Right lobe of liver (tissue), 6 donors: ENCODE data around the gene MPST. TPM values are rescaled to one million over a fixed set of nuclear protein-coding genes. Genes with fewer than 3 reads are reported as not detected.

Experiments
- ATAC-seq, 4 donors: fragments of 200-7000 bp; cut with Tn5 transposase; one replicate each; pipeline ENCODE4 v1.9.1; 2020; ENCODE audit warnings: mild to moderate bottlenecking in 4 of 4, moderate library complexity in 4 of 4
- DNase-seq, 3 donors: peaks; one replicate each; pipeline ENCODE4 v3.0.0-alpha.2; 2020
- H3K27ac ChIP-seq, 3 donors: fragments of 200-600 bp; one replicate each; pipeline ENCODE4 v1.8.0; 2022
- H3K27me3 ChIP-seq, 2 donors: fragments of 200-600 bp; one replicate each; pipeline ENCODE4 v1.8.0; 2022
- H3K36me3 ChIP-seq, 4 donors: fragments of 200-600 bp; sonication (generic) in 1 of 4; one replicate each; pipeline versions ENCODE4 v1.5.1 to v1.8.0; 2017 to 2022; ENCODE audit warnings: control low read depth in 1 of 4
- H3K4me1 ChIP-seq, 4 donors: fragments of 200-600 bp; sonication (generic) in 1 of 4; one replicate each; pipeline versions ENCODE4 v1.5.1 to v1.8.0; 2017 to 2022; ENCODE audit warnings: control low read depth in 1 of 4
- H3K4me3 ChIP-seq, 3 donors: fragments of 200-600 bp; one replicate each; pipeline ENCODE4 v1.8.0; 2022
- H3K9me3 ChIP-seq, 4 donors: fragments of 200-600 bp; sonication (generic) in 1 of 4; one replicate each; pipeline versions ENCODE4 v1.5.1 to v1.8.0; 2017 to 2022; ENCODE audit warnings: control low read depth in 1 of 4
- POLR2A ChIP-seq: fragments of 450-650 bp; IDR thresholded peaks from one replicate; pipeline ENCODE4 v1.6.1; 2017; ENCODE audit warnings: antibody characterized with exemption, mild to moderate bottlenecking
- WGBS: methylation state at CpG from one replicate; pipeline ENCODE4 v1.1.6; 2018; ENCODE audit warnings: low coverage, low lambda C conversion rate; ENCODE audit not compliant: insufficient coverage; ENCODE audit errors: missing lambda C conversion rate; 5-methylcytosine and 5-hydroxymethylcytosine counted together
- intact Hi-C, 2 donors: fragments of 100-400 bp; cut with DNase I; formaldehyde crosslinking; loops; one replicate each; pipeline versions ENCODE4 v1.11.2 to v1.14.1; 2022
- small RNA-seq, 2 experiments: library from RNA; depleted of rRNA; stranded (forward); fragments of <200 nt; gene quantifications; one replicate each; pipeline ENCODE3, GENCODE V24; 2016
- total RNA-seq, 6 experiments: library from RNA; depleted of rRNA in 2 of 6; stranded (reverse); fragments of >200 nt in 2 of 6; fragmentation: NEBNext Ultra II Directional in 3 of 6; extraction: Animal tissue kit (Norgen Biotek cat#: 25700) in 3 of 6; gene quantifications; one replicate each; pipeline versions ENCODE4 v1.1.0 to v1.2.4, GENCODE V29; 2016 to 2023
- TF ChIP-seq, protein P1 (sequence below), 4 donors: fragments of 200-600 bp in 3 of 4; fragments of 450-650 bp in 1 of 4; IDR thresholded peaks; one replicate each; pipeline versions ENCODE4 v1.5.1 to v1.8.0; 2016 to 2022; ENCODE audit warnings: antibody characterized with exemption in 4 of 4, mild to moderate bottlenecking in 2 of 4
- donor health status: DM: no; HTN: yes; CAD: no.
- donor health status: DM: no; HTN: no; CAD: no.
- donor health status: DM: no; HTN: no; CAD: no.
- donor health status: DM: no; HTN: yes; CAD: no.
- donor health status: DM: no; HTN: yes; CAD: no.

The MPST gene
- total RNA-seq, 6 experiments from 2014 or later = 153 to 301 (median 214) TPM

DNA sequence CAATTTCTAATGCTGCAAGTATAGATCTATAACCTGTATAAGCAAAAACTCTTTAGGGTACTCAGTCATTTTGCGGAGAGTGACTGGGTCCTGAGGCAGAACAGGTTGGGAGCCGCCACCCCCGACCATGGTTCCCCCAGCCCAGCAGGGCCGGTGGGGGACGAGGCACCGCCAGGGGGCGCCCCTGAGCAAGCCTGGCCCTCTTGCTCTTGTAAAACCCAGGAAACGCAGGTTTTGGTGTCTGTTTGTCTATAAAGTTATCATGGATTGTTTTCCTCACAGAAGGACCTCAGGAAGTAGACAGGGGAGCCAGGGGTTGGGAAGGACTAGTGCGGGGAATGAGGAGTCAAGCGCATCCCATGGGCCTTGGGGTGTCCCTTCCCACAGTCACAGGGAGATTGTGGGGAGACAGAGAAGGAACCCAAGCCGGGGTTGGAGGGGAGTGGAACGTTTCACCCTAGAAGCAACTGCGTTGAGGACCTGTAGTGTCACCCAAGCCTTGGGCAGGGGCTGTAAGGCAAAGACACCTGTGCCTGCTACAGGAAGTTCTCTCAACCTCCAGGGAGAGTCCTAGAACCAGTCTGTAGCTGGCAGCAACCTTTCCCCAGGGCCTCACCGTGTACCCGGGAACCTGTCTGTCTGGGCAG lies 58.4 kb downstream of the MPST start:
- TF ChIP-seq POLR2A = no peak
- TF ChIP-seq, protein P1, sequence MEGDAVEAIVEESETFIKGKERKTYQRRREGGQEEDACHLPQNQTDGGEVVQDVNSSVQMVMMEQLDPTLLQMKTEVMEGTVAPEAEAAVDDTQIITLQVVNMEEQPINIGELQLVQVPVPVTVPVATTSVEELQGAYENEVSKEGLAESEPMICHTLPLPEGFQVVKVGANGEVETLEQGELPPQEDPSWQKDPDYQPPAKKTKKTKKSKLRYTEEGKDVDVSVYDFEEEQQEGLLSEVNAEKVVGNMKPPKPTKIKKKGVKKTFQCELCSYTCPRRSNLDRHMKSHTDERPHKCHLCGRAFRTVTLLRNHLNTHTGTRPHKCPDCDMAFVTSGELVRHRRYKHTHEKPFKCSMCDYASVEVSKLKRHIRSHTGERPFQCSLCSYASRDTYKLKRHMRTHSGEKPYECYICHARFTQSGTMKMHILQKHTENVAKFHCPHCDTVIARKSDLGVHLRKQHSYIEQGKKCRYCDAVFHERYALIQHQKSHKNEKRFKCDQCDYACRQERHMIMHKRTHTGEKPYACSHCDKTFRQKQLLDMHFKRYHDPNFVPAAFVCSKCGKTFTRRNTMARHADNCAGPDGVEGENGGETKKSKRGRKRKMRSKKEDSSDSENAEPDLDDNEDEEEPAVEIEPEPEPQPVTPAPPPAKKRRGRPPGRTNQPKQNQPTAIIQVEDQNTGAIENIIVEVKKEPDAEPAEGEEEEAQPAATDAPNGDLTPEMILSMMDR (IDR thresholded peaks at IDR 0.05) = peak; percentile 89 to 99 (median 98)
- no peak overlapping the region for H3K4me3 ChIP-seq
- no peaks in the 10 kb centered on the region for H3K27me3 ChIP-seq
- 21% methylated on average over 15 of the region's 15 CpGs for WGBS
- H3K27ac ChIP-seq = no peak overlapping the region
- peak; percentile 65 to 81 (median 74) for ATAC-seq
- intact Hi-C loops = no loop called here
- H3K36me3 ChIP-seq = no peaks in the 10 kb centered on the region
- peak in 2 of 3 donors; percentile 67 to 71 for DNase-seq
- peaks cover 0 to 2% (median 0%) of the 10 kb centered on the region in 4 donors for H3K4me1 ChIP-seq
- no peaks in the 10 kb centered on the region for H3K9me3 ChIP-seq

DNA sequence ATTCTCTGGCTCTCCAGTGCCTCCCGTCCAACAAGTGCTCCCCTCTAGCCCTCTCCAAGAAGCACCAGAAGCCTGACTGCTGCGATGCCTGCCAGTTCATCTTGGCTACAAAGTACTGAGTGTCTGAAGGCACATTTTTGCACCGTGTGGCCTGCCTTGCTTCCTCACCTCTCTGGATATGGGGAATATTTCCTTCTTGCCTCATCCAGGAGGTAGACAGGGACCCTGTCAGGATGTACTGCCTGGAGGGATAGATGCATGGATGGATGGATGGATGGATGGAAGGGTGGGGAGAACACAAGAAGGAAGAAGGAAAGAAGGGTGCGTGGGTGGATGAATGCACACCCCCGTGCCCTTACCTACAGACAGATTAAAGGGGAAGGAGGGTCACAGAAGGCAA lies 59.6 kb downstream of the MPST start:
- H3K27ac ChIP-seq = no peak overlapping the region
- no peaks in the 10 kb centered on the region for H3K36me3 ChIP-seq
- H3K4me1 ChIP-seq = peaks cover 0 to 2% (median 0%) of the 10 kb centered on the region in 4 donors
- no peak for TF ChIP-seq POLR2A
- TF ChIP-seq, protein P1 (IDR thresholded peaks at IDR 0.05) = no peak
- no peak for DNase-seq
- no peak overlapping the region for H3K4me3 ChIP-seq
- no peaks in the 10 kb centered on the region for H3K27me3 ChIP-seq
- 42% methylated on average over 5 of the region's 5 CpGs for WGBS
- ATAC-seq = no peak
- intact Hi-C loops = no loop called here
- no peaks in the 10 kb centered on the region for H3K9me3 ChIP-seq

Small RNA genes lying within 50 kb of the gene (small RNA-seq; reads per million reads assigned to genes)
- gene RF00019 = 0 reads per million in 2 experiments

Other genes starting within 250 kb of the MPST start
- gene IFT27, start 243.6 kb upstream of the MPST start, total RNA-seq = 10 to 100 TPM; 10.3 to 17.4 (median 14.8) TPM
- gene PVALB, start 202.7 kb upstream of the MPST start, total RNA-seq = 1 to 10 TPM in 3 of 6 experiments, under 1 TPM in 1, not detected in 2; 0.59 to 1.7 (median 1.4) TPM
- gene NCF4, start 158.7 kb upstream of the MPST start, total RNA-seq = 1 to 10 TPM; 2.3 to 6.2 (median 4.0) TPM
- 1 to 10 TPM in 5 of 6 experiments, under 1 TPM in 1; 0.88 to 4.7 (median 2.4) TPM for gene CSF2RB, start 106.1 kb upstream of the MPST start, total RNA-seq
- gene TST, start 295 bp upstream of the MPST start, total RNA-seq = 100 to 1,000 TPM; 223 to 355 (median 321) TPM
- gene KCTD17, start 32.0 kb downstream of the MPST start, total RNA-seq = 1 to 10 TPM; 2.0 to 9.7 (median 4.4) TPM
- gene TMPRSS6, start 90.0 kb downstream of the MPST start, total RNA-seq = 100 to 1,000 TPM in 1 of 6 experiments, 10 to 100 TPM in 5; 40.7 to 104 (median 60.6) TPM
- gene IL2RB, start 130.2 kb downstream of the MPST start, total RNA-seq = 1 to 10 TPM; 1.2 to 8.6 (median 2.0) TPM
- gene C1QTNF6, start 168.5 kb downstream of the MPST start, total RNA-seq = 10 to 100 TPM in 2 of 6 experiments, 1 to 10 TPM in 4; 3.3 to 12.6 (median 6.3) TPM
- gene SSTR3, start 192.7 kb downstream of the MPST start, total RNA-seq = not detected
- 10 to 100 TPM in 1 of 6 experiments, 1 to 10 TPM in 5; 3.4 to 12.9 (median 6.5) TPM for gene RAC2, start 224.5 kb downstream of the MPST start, total RNA-seq